GM03348 (cell line): ENCODE results near the gene SBK2.
"Not testable (repeated sequence)": the region's sequence is repeated elsewhere in the genome, so short reads cannot be mapped to it uniquely, and the experiment has no call there.

Source experiments
- DNase-seq: peaks from one replicate; pipeline ENCODE4 v3.0.0; 2012; ENCODE audit warnings: low spot score

Gene SBK2

DNA sequence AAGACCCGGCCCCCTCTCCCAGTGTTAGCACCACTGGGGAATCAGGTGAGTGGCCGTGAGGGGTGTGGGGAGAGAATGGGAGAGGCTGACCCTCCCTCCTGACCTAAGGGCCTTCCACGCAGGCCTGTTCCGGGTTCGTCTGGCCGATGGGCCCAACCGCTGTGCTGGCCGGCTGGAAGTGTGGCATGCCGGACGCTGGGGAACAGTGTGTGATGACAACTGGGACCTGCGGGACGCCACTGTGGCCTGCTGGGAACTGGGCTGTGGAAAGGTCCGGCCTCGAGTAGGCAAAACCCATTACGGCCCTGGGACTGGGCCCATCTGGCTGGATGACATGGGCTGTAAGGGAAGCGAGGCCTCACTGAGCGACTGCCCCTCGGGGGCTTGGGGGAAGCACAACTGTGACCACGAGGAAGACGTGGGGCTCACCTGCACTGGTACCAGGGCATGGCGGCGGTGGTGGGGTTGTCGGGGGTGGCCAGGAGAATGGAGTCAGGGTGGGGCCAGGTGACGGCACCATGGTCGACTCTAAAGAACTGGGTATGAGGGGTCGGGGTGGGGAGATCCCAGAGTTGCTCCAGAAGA lies 36.5 kb downstream of the SBK2 start:
- no peak for DNase-seq

GRCh38 chr19:55498246-55498840 lies 38.6 kb downstream of the SBK2 start:
- no peak for DNase-seq

DNA sequence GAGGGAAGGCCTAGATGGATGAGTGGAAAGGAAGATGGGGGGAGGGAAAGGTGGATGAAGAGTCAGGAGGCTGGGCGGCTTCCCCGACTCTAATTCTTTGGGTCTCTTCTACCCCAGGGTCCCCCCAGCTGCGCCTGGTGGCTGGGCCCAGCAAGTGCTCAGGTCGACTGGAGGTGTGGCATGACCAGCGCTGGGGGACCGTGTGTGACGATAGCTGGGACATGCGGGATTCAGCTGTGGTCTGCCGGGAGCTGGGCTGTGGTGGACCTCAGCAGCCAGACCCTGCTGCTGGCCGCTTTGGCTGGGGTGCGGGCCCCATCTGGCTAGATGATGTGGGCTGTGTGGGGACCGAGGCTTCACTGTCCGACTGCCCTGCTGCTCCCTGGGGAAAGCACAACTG lies 39.2 kb downstream of the SBK2 start:
- no peak for DNase-seq

DNA sequence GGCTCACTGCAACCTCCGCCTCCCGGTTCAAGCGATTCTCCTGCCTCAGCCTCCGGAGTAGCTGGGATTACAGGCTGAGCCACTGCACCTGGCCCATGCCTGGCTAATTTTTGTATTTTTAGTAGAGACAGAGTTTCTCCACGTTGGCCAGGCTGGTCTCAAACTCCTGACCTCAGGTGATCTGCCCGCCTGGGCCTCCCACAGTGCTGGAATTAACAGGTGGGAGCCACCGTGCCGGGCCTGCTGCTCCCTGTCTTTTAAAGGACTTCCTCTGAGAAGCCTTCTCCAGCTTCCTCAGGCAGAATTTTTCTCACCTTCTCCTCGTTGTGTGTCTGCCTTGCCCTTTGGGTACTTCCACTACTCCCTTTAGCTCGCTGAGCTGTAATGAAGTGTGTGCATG lies 40.1 kb downstream of the SBK2 start:
- not testable (repeated sequence) for DNase-seq

GRCh38 chr19:55495646-55496349 lies 41.1 kb downstream of the SBK2 start:
- no peak for DNase-seq

DNA sequence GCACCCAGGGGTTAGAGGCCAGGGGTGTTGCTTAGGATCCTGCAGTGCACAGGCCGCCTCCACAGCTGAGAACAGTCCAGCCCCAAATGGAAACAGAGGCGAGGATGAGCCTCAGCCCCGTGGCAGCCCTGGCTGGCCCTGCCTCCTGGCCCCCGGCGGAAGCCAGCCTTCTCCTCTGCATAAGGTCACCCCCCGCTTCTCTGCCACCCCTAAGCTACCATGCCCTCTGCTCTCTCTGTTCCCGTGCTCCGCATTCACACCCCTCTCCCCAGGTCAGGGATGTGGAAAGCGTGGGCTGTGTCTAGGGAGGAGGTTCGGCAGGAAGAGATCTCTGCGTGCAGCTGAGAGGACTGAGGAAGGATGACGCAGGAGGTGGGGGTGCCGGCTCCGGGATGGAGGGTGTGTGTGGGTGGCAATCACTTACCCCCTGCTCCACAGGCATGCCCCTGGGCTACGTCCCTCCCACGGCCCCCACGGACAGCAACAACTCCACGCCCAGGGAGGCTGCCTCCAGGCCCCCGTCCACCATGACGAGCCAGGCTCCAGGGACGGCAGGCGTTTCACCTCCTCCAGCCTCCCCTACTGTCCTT lies 42.7 kb downstream of the SBK2 start:
- DNase-seq, result peak; percentile 89

GRCh38 chr19:55493645-55494171 lies 43.2 kb downstream of the SBK2 start:
- DNase-seq, result no peak

DNA sequence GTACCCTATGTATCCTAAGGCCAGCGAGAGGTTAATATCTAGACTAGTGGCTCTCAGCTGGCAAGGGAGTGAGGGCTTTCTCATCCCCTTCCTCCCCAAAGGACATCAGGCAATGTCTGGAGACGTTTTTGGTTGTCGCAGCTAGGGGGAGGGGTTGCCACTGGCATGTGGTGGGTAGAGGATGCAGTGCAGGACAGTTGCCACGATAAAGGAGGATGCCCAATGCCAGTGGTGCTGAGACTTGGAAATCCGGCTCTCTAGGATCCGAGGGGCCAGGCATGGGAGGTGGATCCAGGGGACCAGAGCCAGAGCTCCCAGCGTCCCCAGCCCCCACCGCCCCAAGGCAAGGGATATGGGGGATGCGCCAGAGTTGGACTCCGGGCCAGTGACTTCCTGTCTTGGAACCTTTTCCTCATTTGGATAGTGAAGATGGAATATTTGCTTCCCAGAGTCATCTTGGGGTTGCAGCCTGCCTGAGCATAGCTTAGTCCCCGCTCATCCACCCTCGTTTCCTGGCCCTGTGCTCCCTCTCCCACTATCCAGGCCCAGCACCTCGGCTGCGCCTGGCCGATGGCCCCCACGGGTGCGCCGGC lies 43.8 kb downstream of the SBK2 start:
- peak; percentile 61 for DNase-seq

- no peak for DNase-seq
These were observed 44.5 kb downstream of the SBK2 start for GRCh38 chr19:55492362-55492944.

- DNase-seq, result peak; percentile 22
These were observed 45.2 kb downstream of the SBK2 start for GRCh38 chr19:55491546-55492360.

- DNase-seq, result no peak
These were observed 46.2 kb downstream of the SBK2 start for GRCh38 chr19:55490478-55491432.

DNA sequence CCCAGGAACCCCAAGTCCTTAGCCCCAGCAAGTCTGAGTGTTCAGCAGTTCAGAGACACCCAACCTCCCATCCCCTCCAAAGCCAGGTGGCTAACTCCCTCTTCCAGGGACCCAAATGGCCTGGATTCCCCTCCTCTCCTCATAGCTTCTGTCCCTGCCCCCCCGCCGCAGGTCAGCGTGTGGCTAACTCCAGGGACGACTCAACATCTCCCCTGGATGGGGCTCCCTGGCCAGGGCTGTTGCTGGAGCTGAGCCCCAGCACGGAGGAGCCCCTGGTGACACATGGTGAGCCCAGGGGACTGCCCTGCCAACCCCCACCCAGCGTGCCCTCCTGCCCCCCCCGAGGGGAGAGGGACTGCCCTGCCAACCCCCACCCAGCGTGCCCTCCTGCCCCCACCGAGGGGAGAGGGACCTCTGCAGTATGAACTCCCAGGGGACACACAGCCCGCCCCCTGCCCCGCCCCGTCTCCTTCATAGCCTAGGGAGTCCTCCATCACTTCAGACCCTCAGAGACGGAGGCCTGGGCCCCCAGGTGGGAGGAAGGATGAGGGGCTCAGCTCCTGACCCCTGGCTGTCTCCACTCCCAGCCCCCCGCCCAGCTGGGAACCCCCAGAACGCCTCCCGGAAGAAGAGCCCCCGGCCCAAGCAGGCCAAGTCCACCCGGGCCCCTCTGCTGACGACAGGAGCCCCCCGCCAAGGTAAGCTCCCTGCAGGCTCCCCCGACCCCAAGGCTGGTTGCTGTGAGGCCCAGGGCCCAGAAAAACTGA lies 47.0 kb downstream of the SBK2 start:
- DNase-seq, result no peak

- DNase-seq, result peak; percentile 77
These were observed 47.8 kb downstream of the SBK2 start for GRCh38 chr19:55488986-55489710.

DNA sequence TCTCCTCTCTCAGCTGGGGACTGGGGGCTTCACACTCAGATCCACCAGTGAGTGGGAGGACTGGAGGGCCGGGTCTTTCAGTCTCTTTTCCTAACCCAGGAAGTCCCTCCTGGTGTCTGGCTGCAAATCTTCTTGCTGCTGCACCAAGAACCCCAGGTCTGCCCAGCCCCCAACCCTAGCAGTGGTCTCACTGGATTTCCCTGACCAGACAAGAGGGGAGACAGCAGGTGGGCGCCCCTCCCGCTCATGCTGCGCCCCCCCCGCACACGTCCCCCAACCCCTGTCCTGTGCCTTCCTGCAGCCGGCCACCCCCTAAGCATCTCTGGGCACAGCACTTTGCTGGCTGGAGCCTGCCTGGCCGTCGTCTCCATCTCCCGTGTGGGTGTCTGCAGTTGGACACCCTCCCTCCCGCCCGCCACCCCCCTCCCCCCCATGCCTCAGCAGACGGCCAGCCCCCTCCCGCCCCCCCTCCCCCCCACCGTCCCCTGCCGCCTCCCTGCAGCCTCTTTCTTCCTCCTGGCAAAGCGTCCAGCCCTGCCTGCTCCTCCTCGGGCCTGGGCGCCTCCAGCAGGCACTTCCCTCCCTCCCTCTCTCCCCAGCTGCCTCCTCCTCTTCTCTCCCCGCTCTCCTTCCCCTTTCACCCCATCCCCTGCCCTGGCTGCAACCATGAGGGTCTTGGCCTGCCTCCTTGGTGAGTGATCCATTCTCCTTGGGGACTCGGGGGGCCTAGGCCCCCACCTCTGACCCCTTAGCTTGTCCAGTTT lies 48.8 kb downstream of the SBK2 start, which contains the start of gene SSC5D:
Gene SSC5D (plus strand): TSS at position 513 of the 764 bp plus-strand sequence. CDS start 154 bp downstream, at position 667.
- peak; percentile 85 for DNase-seq

DNA sequence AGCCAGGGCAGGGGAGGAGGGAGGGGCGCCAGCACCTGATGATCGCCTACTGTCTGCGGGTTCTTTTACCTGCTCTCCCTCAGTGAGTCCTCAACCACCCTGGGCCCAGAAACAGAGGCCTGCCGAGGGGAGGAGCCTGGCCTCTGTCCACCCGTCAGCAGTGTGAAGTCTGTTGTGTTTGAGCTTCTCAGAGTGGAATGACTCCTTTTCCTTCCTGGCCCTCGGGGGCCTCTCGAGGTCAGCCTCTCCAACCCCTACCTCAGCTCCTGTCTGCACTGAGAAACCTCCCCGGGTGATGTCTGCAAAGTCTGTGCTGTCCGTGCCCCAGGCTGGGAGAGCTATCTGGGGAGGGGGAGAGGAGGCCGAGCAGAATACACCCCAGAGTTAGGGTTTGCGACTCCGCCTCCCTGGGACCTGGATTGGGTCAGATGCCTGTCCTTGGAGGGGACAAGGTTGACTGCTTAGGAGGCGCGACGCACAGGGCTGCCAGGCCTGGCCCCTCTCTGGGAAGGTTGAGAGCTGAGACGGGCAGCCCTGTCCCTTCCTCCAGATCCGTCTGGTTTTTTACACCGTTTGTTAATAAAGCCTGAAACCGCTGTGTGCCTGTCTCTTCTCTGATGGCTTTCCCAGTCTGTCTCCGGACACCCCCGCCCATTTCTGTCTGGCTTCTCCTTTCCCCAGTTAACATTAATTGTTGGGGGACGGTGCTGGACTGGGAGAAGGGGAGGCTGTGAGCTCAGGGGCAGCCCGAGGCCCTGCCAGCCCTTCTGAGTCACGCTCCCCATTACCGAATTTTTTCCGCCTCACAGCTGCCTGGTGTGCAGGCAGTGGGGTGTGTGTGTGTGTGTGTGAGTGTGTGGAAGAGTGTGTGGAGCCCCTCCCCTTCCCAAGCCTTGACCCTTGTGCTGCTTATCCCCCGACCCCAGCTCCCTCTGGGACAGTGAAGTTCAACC lies 49.7 kb downstream of the SBK2 start:
- DNase-seq, result peak; percentile 92
